Neural progenitor cell (in vitro differentiated cells): ENCODE data around the gene MRPL21. TPM values are rescaled to one million over a fixed set of nuclear protein-coding genes. Genes with fewer than 3 reads are reported as not detected.

Experiments
- DNase-seq: peaks from one replicate; pipeline ENCODE4 v3.0.0-alpha.2; 2016; ENCODE audit warnings: low spot score
- H2AFZ ChIP-seq: fragments of 200-600 bp; sonication (generic); replicated peaks from 2 replicates; pipeline ENCODE4 v1.6.1; 2016; ENCODE audit warnings: antibody characterized with exemption
- H3F3A ChIP-seq: fragments of 200-600 bp; sonication (generic); 2 replicates; pipeline ENCODE4 v1.6.1; 2016; ENCODE audit warnings: antibody characterized with exemption, low read depth
- H3K27ac ChIP-seq: fragments of 200-600 bp; sonication (generic); 2 replicates; pipeline ENCODE4 v1.5.1; 2016; ENCODE audit warnings: mild to moderate bottlenecking
- H3K27me3 ChIP-seq: fragments of 200-600 bp; sonication (generic); 2 replicates; pipeline ENCODE4 v1.6.1; 2016; ENCODE audit warnings: mild to moderate bottlenecking, moderate library complexity
- H3K36me3 ChIP-seq: fragments of 200-600 bp; sonication (generic); 2 replicates; pipeline ENCODE4 v1.5.1; 2016
- H3K4me1 ChIP-seq: fragments of 200-600 bp; sonication (generic); 2 replicates; pipeline ENCODE4 v1.6.1; 2016; ENCODE audit warnings: mixed run types
- H3K4me2 ChIP-seq: fragments of 200-600 bp; sonication (generic); 2 replicates; pipeline ENCODE4 v1.6.1; 2016
- H3K4me3 ChIP-seq: fragments of 200-600 bp; sonication (generic); 2 replicates; pipeline ENCODE4 v1.5.1; 2016
- H3K79me2 ChIP-seq: fragments of 200-600 bp; sonication (generic); 2 replicates; pipeline ENCODE4 v1.6.1; 2016; ENCODE audit warnings: low read depth
- H3K9ac ChIP-seq: fragments of 200-600 bp; sonication (generic); 2 replicates; pipeline ENCODE4 v1.6.1; 2016
- H3K9me3 ChIP-seq: fragments of 200-600 bp; sonication (generic); 2 replicates; pipeline ENCODE4 v1.5.1; 2016; ENCODE audit warnings: low read depth
- H4K20me1 ChIP-seq: fragments of 200-600 bp; sonication (generic); 2 replicates; pipeline ENCODE4 v1.6.1; 2016; ENCODE audit warnings: low read depth
- H3K27ac Mint-ChIP-seq: 3 replicates; pipeline ENCODE4 v1.8.0; 2021; ENCODE audit warnings: mixed read lengths
- H3K27me3 Mint-ChIP-seq: 2 replicates; pipeline ENCODE4 v1.8.0; 2022; ENCODE audit warnings: low read depth, mild to moderate bottlenecking, inconsistent platforms, moderate library complexity, mixed read lengths; ENCODE audit not compliant: insufficient read depth
- H3K36me3 Mint-ChIP-seq: 3 replicates; pipeline ENCODE4 v1.8.0; 2021; ENCODE audit warnings: mixed read lengths
- H3K4me1 Mint-ChIP-seq: 3 replicates; pipeline ENCODE4 v1.8.0; 2021; ENCODE audit warnings: mixed read lengths
- H3K4me3 Mint-ChIP-seq: 3 replicates; pipeline ENCODE4 v1.8.0; 2021; ENCODE audit warnings: mild to moderate bottlenecking, moderate library complexity, mixed read lengths
- H3K9me3 Mint-ChIP-seq: 3 replicates; pipeline ENCODE4 v1.8.0; 2020; ENCODE audit warnings: mixed read lengths
- EZH2 ChIP-seq: fragments of 200-600 bp; sonication (generic); IDR thresholded peaks from 2 replicates; pipeline ENCODE4 v1.6.1; 2017; ENCODE audit warnings: antibody characterized with exemption, mild to moderate bottlenecking, moderate library complexity
- EZH2phosphoT487 ChIP-seq: fragments of 200-600 bp; sonication (generic); IDR thresholded peaks from 2 replicates; pipeline ENCODE4 v1.6.1; 2017; ENCODE audit warnings: antibody characterized with exemption
- total RNA-seq: library from RNA; depleted of rRNA; stranded (reverse); fragments of >200 nt; gene quantifications from 2 replicates; pipeline ENCODE4 v1.2.3, GENCODE V29; 2015; ENCODE audit warnings: low replicate concordance
- TF ChIP-seq, protein P1 (sequence below): fragments of 200-600 bp; sonication (generic); IDR thresholded peaks from 2 replicates; pipeline ENCODE4 v1.5.1; 2017; ENCODE audit warnings: antibody characterized with exemption, mild to moderate bottlenecking

Gene MRPL21
- total RNA-seq, 1 donor from 2014 or later: 32.3 TPM

DNA sequence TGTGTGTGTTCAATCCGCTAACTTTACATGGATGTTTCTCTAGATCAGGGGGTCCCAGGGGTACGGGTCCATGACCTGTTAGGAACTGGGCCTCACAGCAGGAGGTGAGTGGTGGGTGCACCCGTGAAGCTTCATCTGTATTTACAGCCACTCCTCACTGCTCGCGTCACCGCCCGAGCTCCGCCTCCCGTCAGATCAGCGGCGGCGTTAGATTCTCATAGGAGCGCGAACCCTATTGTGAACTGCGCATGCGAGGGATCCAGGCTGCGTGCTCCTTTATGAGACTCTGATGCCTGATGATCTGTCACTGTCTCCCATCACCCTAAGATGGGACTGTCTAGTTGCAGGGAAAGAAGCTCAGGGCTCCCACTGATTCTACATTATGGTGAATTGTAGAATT lies 45.3 kb upstream of the MRPL21 start:
- Mint-ChIP-seq H3K4me3 (no peak overlapping the region), H3K4me1 (peaks cover 29% of the 10 kb centered on the region), H3K9me3 (no peaks in the 10 kb centered on the region), H3K36me3 (no peaks in the 10 kb centered on the region), H3K27me3 (peaks cover 7% of the 10 kb centered on the region), H3K27ac (no peak overlapping the region)
- TF ChIP-seq EZH2phosphoT487 (no peak), EZH2 (no peak)
- TF ChIP-seq, protein P1, sequence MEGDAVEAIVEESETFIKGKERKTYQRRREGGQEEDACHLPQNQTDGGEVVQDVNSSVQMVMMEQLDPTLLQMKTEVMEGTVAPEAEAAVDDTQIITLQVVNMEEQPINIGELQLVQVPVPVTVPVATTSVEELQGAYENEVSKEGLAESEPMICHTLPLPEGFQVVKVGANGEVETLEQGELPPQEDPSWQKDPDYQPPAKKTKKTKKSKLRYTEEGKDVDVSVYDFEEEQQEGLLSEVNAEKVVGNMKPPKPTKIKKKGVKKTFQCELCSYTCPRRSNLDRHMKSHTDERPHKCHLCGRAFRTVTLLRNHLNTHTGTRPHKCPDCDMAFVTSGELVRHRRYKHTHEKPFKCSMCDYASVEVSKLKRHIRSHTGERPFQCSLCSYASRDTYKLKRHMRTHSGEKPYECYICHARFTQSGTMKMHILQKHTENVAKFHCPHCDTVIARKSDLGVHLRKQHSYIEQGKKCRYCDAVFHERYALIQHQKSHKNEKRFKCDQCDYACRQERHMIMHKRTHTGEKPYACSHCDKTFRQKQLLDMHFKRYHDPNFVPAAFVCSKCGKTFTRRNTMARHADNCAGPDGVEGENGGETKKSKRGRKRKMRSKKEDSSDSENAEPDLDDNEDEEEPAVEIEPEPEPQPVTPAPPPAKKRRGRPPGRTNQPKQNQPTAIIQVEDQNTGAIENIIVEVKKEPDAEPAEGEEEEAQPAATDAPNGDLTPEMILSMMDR: no peak
- H2AFZ ChIP-seq: no peak overlapping the region
- H3K9me3 ChIP-seq: no peaks in the 10 kb centered on the region
- no peaks in the 10 kb centered on the region for H3K79me2 ChIP-seq
- peaks cover 7% of the 10 kb centered on the region for H4K20me1 ChIP-seq
- no peak overlapping the region for H3K27ac ChIP-seq
- no peak overlapping the region for H3K9ac ChIP-seq
- no peak for DNase-seq
- no peaks in the 10 kb centered on the region for H3K27me3 ChIP-seq
- peaks cover 18% of the 10 kb centered on the region for H3K4me1 ChIP-seq
- H3F3A ChIP-seq: peaks cover 11% of the 10 kb centered on the region
- H3K36me3 ChIP-seq: no peaks in the 10 kb centered on the region
- H3K4me2 ChIP-seq: no peak overlapping the region
- no peak overlapping the region for H3K4me3 ChIP-seq

GRCh38 chr11:68948496-68948895 lies 44.9 kb upstream of the MRPL21 start:
- Histone ChIP-seq H3K79me2 (no peaks in the 10 kb centered on the region), H3K27ac (no peak overlapping the region), H3K9me3 (no peaks in the 10 kb centered on the region), H3K27me3 (no peaks in the 10 kb centered on the region), H3K36me3 (no peaks in the 10 kb centered on the region), H3K4me1 (peaks cover 18% of the 10 kb centered on the region), H3K4me2 (no peak overlapping the region), H3K9ac (no peak overlapping the region), H2AFZ (no peak overlapping the region), H3F3A (peaks cover 11% of the 10 kb centered on the region), H4K20me1 (peaks cover 7% of the 10 kb centered on the region), H3K4me3 (no peak overlapping the region)
- H3K27me3 Mint-ChIP-seq: peaks cover 7% of the 10 kb centered on the region
- H3K9me3 Mint-ChIP-seq: no peaks in the 10 kb centered on the region
- no peak for DNase-seq
- H3K4me1 Mint-ChIP-seq: peaks cover 29% of the 10 kb centered on the region
- H3K36me3 Mint-ChIP-seq: no peaks in the 10 kb centered on the region
- TF ChIP-seq EZH2phosphoT487: no peak
- TF ChIP-seq EZH2: no peak
- TF ChIP-seq, protein P1: no peak
- H3K4me3 Mint-ChIP-seq: no peak overlapping the region
- no peak overlapping the region for H3K27ac Mint-ChIP-seq

- H3K79me2 ChIP-seq: no peaks in the 10 kb centered on the region
- H3F3A ChIP-seq: peaks cover 11% of the 10 kb centered on the region
- no peak for DNase-seq
- no peak overlapping the region for H3K4me3 Mint-ChIP-seq
- no peaks in the 10 kb centered on the region for H3K36me3 ChIP-seq
- H3K9me3 Mint-ChIP-seq: no peaks in the 10 kb centered on the region
- H4K20me1 ChIP-seq: peaks cover 7% of the 10 kb centered on the region
- peaks cover 7% of the 10 kb centered on the region for H3K27me3 Mint-ChIP-seq
- no peak overlapping the region for H3K4me3 ChIP-seq
- H3K27ac ChIP-seq: no peak overlapping the region
- no peak overlapping the region for H3K9ac ChIP-seq
- no peak overlapping the region for H2AFZ ChIP-seq
- no peaks in the 10 kb centered on the region for H3K27me3 ChIP-seq
- peaks cover 18% of the 10 kb centered on the region for H3K4me1 ChIP-seq
- no peaks in the 10 kb centered on the region for H3K9me3 ChIP-seq
- no peak overlapping the region for H3K4me2 ChIP-seq
- no peak overlapping the region for H3K27ac Mint-ChIP-seq
- TF ChIP-seq, protein P1: no peak
- TF ChIP-seq EZH2 (no peak), EZH2phosphoT487 (no peak)
- H3K4me1 Mint-ChIP-seq: peaks cover 29% of the 10 kb centered on the region
- no peaks in the 10 kb centered on the region for H3K36me3 Mint-ChIP-seq
Observed at GRCh38 chr11:68947151-68947550, 43.5 kb upstream of the MRPL21 start.
